NT2/D1 (cell line): ENCODE results near the gene LCA5.
"Not testable (repeated sequence)": the region's sequence is repeated elsewhere in the genome, so short reads cannot be mapped to it uniquely, and the experiment has no call there.

Experiments used
- DNase-seq: peaks from one replicate; pipeline ENCODE4 v3.0.0-alpha.2; 2011; ENCODE audit warnings: low read depth, low spot score
- H3K27me3 ChIP-seq: 2 replicates; pipeline ENCODE4 v1.6.0; 2011; ENCODE audit warnings: mild to moderate bottlenecking; ENCODE audit not compliant: insufficient read length, insufficient read depth
- H3K36me3 ChIP-seq: 2 replicates; pipeline ENCODE4 v1.6.1; 2011; ENCODE audit warnings: mild to moderate bottlenecking, low read length, mixed read lengths; ENCODE audit not compliant: insufficient read depth, insufficient read length
- H3K4me1 ChIP-seq: 2 replicates; pipeline ENCODE4 v1.5.1; 2011; ENCODE audit not compliant: insufficient read depth, insufficient read length
- H3K4me3 ChIP-seq: 2 replicates; pipeline ENCODE4 v1.5.1; 2011; ENCODE audit warnings: low read depth; ENCODE audit not compliant: insufficient read length
- H3K9ac ChIP-seq: 2 replicates; pipeline ENCODE4 v1.6.0; 2011; ENCODE audit warnings: low read depth; ENCODE audit not compliant: insufficient read length
- H3K9me3 ChIP-seq: 2 replicates; pipeline ENCODE4 v1.5.1; 2011; ENCODE audit warnings: mild to moderate bottlenecking, low read length; ENCODE audit not compliant: insufficient read depth
- SUZ12 ChIP-seq: IDR thresholded peaks from 2 replicates; pipeline ENCODE4 v1.6.1; 2011; ENCODE audit not compliant: insufficient read length, insufficient read depth; ENCODE audit errors: extremely low read depth
- YY1 ChIP-seq: IDR thresholded peaks from 2 replicates; pipeline ENCODE4 v1.6.1; 2011; ENCODE audit not compliant: insufficient read length, insufficient read depth
- ZNF274 ChIP-seq: IDR thresholded peaks from 2 replicates; pipeline ENCODE4 v1.6.1; 2011; ENCODE audit warnings: mild to moderate bottlenecking, low read depth, low read length

Gene LCA5

GRCh38 chr6:79446006-79446405 is 91.2 kb downstream of the LCA5 start:
- Histone ChIP-seq H3K4me1 (no peaks in the 10 kb centered on the region), H3K9ac (no peak overlapping the region), H3K27me3 (no peaks in the 10 kb centered on the region), H3K4me3 (no peak overlapping the region), H3K9me3 (peaks cover 4% of the 10 kb centered on the region; the same call in 1 of the 2 replicates), H3K36me3 (no peaks in the 10 kb centered on the region)
- no peak for DNase-seq
- TF ChIP-seq SUZ12 (no peak), YY1 (no peak), ZNF274 (no peak)

GRCh38 chr6:79443876-79444275 is 93.4 kb downstream of the LCA5 start:
- H3K9me3 ChIP-seq, H3K36me3 ChIP-seq, DNase-seq, H3K9ac ChIP-seq, H3K27me3 ChIP-seq, H3K4me3 ChIP-seq, H3K4me1 ChIP-seq: not testable (repeated sequence)

GRCh38 chr6:79441192-79441591 is 96.0 kb downstream of the LCA5 start:
- H3K4me1 ChIP-seq: no peaks in the 10 kb centered on the region
- peaks cover 4% of the 10 kb centered on the region; the same call in 1 of the 2 replicates for H3K9me3 ChIP-seq
- H3K27me3 ChIP-seq: no peaks in the 10 kb centered on the region
- H3K9ac ChIP-seq: no peak overlapping the region
- no peaks in the 10 kb centered on the region for H3K36me3 ChIP-seq
- DNase-seq: no peak
- TF ChIP-seq YY1: no peak
- no peak for TF ChIP-seq ZNF274
- TF ChIP-seq SUZ12: no peak
- H3K4me3 ChIP-seq: no peak overlapping the region

- H3K4me1 ChIP-seq: no peaks in the 10 kb centered on the region
- no peak overlapping the region for H3K4me3 ChIP-seq
- no peaks in the 10 kb centered on the region for H3K27me3 ChIP-seq
- TF ChIP-seq YY1 (no peak), ZNF274 (no peak), SUZ12 (no peak)
- no peaks in the 10 kb centered on the region for H3K36me3 ChIP-seq
- no peak overlapping the region for H3K9ac ChIP-seq
- DNase-seq: no peak
- H3K9me3 ChIP-seq: peaks cover 4% of the 10 kb centered on the region; the same call in 1 of the 2 replicates
Measured at GRCh38 chr6:79440598-79440997, 96.6 kb downstream of the LCA5 start.

- no peaks in the 10 kb centered on the region for H3K4me1 ChIP-seq
- no peak overlapping the region for H3K4me3 ChIP-seq
- H3K9me3 ChIP-seq: peaks cover 4% of the 10 kb centered on the region; the same call in 1 of the 2 replicates
- DNase-seq: no peak
- no peaks in the 10 kb centered on the region for H3K36me3 ChIP-seq
- TF ChIP-seq SUZ12 (no peak), ZNF274 (no peak), YY1 (no peak)
- no peak overlapping the region for H3K9ac ChIP-seq
- H3K27me3 ChIP-seq: no peaks in the 10 kb centered on the region
Measured at GRCh38 chr6:79438030-79438429, 99.2 kb downstream of the LCA5 start.

- H3K9ac ChIP-seq: no peak overlapping the region
- H3K4me3 ChIP-seq: no peak overlapping the region
- TF ChIP-seq YY1: no peak
- no peak for TF ChIP-seq SUZ12
- TF ChIP-seq ZNF274: no peak
Measured at GRCh38 chr6:79436241-79436640, 101.0 kb downstream of the LCA5 start.

GRCh38 chr6:79435746-79436145 is 101.5 kb downstream of the LCA5 start:
- Histone ChIP-seq H3K9ac (no peak overlapping the region), H3K9me3 (no peaks in the 10 kb centered on the region), H3K36me3 (no peaks in the 10 kb centered on the region), H3K27me3 (no peaks in the 10 kb centered on the region), H3K4me3 (no peak overlapping the region), H3K4me1 (no peaks in the 10 kb centered on the region)
- TF ChIP-seq YY1: no peak
- TF ChIP-seq SUZ12: no peak
- no peak for TF ChIP-seq ZNF274
- no peak for DNase-seq

More at GRCh38 chr6:79436241-79436640, 101.0 kb downstream of the LCA5 start:
- no peaks in the 10 kb centered on the region for H3K4me1 ChIP-seq
- DNase-seq: no peak
- no peaks in the 10 kb centered on the region for H3K27me3 ChIP-seq
- no peaks in the 10 kb centered on the region for H3K9me3 ChIP-seq
- no peaks in the 10 kb centered on the region for H3K36me3 ChIP-seq
